ENCODE results near the gene DCUN1D3.

GRCh38 chr16:20860361-20860760, 39.8 kb downstream of the DCUN1D3 start:
- TF ChIP-seq CTCF (conservative IDR thresholded peaks at IDR 0.05 in 1 of 2, IDR thresholded peaks at IDR 0.05 in 1 of 2; ENCODE audit: low read depth in 1 of 2, low read length in 2 of 2) (no peak), EZH2 (IDR thresholded peaks at IDR 0.05; ENCODE audit: low read length, missing control alignments) (no peak)

Measured in fibroblast of lung (primary cell).